GM23248 (cell line): Measurements from ENCODE around the gene SCN11A.

Experiments used
- EZH2 ChIP-seq: fragments of 200-600 bp; sonication (generic); IDR thresholded peaks from 2 replicates; pipeline ENCODE4 v1.6.1; 2018; ENCODE audit warnings: antibody characterized with exemption, mild to moderate bottlenecking; ENCODE audit not compliant: insufficient read depth, poor library complexity, severe bottlenecking
- EZH2phosphoT487 ChIP-seq: fragments of 200-600 bp; sonication (generic); IDR thresholded peaks from 2 replicates; pipeline ENCODE4 v1.6.1; 2018; ENCODE audit warnings: antibody characterized with exemption, moderate library complexity, mild to moderate bottlenecking, low read depth; ENCODE audit not compliant: insufficient read depth

DNA sequence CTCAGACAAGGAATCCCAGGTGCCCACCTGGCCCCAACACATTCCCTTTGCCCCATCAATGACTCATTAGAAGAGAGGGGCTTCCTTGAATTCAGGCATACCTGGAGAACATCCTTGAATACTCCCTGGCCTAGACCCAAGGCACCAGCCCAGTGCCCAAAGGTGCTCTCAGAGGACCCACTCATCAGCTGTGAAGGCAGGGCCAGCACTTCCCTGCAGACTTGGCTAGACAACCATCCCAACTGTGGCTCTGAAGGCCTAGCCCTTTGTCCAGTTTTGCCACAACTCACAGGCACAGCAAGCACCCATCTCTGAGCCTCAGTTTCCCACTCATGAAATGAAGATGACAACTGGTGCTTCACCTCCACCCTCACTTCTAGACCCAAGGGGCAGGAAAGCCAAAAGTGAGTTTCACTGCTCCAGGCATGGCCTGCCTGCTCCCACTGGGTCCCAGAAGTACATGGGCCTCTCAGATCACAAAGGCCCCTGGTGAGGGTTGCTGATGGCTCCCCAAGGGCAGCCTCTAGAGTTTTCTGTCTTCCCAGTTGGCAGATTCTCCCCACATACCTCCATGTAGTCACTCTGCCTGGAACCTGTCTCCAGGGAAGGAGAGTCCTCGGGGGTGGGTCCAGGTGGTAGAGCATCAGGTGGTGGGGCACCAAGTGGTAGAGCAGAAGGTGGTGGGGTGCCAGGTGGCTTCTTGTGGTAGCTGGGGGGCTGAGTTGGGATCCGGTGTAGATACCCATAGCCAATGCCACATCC lies 48.2 kb upstream of the SCN11A start:
- no peak for TF ChIP-seq EZH2
- TF ChIP-seq EZH2phosphoT487, result no peak
